GM18499 (cell line): Measurements from ENCODE around the gene PCDHB15.
"Not testable (repeated sequence)": the region's sequence is repeated elsewhere in the genome, so short reads cannot be mapped to it uniquely, and the experiment has no call there.

Source experiments
- ATAC-seq: cut with Tn5 transposase; IDR thresholded peaks from one replicate; pipeline ENCODE4 v1.9.1; 2021; ENCODE audit warnings: moderate number of reproducible peaks; ENCODE audit not compliant: insufficient read depth, unreplicated experiment

Gene PCDHB15

GRCh38 chr5:141246971-141247370, 1.8 kb downstream of the PCDHB15 start:
- ATAC-seq, result not testable (repeated sequence)

GRCh38 chr5:141247434-141247833, 2.2 kb downstream of the PCDHB15 start:
- ATAC-seq, result not testable (repeated sequence)

- ATAC-seq, result no peak
Observed at GRCh38 chr5:141250576-141250975, 5.4 kb downstream of the PCDHB15 start.

GRCh38 chr5:141258464-141258863, 13.3 kb downstream of the PCDHB15 start:
- no peak for ATAC-seq

GRCh38 chr5:141258948-141259347, 13.8 kb downstream of the PCDHB15 start:
- no peak for ATAC-seq

GRCh38 chr5:141260458-141261237, 15.5 kb downstream of the PCDHB15 start:
- no peak for ATAC-seq

- no peak for ATAC-seq
Observed at GRCh38 chr5:141261238-141261546, 16.0 kb downstream of the PCDHB15 start.

GRCh38 chr5:141269195-141269594, 24.0 kb downstream of the PCDHB15 start:
- ATAC-seq, result no peak

GRCh38 chr5:141272906-141273305, 27.7 kb downstream of the PCDHB15 start:
- ATAC-seq, result no peak

GRCh38 chr5:141298376-141298775, 53.2 kb downstream of the PCDHB15 start:
- ATAC-seq, result no peak
